SK-N-DZ (cell line): ENCODE results near the gene CRLF1.
"Not testable (repeated sequence)": the region's sequence is repeated elsewhere in the genome, so short reads cannot be mapped to it uniquely, and the experiment has no call there.

Experiments
- DNase-seq: peaks from one replicate; pipeline ENCODE4 v3.0.0-alpha.2; 2015; ENCODE audit warnings: low spot score

Gene CRLF1

DNA sequence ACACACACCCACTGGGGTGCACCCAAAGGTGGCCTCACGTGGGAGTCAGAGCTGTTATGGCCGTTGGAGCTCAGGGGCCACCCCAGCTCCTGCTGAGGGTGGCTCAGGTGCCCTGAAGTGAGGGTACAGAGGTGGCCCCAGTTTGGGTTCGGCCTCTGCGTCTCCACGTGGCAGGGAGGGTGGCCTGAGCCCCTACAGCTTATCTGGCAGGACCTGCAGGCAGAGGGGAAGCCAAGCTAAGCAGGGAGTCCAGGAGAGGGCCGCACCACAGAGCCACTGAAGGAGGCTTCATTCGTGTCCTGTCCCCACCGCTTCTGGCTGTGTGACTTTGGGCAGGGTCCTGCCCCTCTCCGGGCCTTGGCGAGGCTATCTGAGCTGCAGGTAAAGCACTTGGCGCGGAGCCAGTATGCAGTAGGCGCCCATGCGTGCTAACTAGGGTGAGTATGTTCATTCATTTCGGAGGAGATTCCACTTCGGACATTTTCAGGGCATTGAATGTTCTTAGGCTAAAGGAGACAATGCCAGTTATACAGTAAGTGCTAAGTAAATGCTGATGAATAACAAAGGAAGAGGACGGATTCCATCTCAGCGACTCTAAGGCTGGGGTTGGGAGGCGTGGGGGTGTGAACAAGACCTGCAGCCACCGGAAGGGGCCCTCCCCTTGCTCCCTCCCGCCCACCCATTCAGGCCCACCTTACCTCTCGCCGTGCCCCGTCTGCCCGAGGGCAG, 13.1 kb downstream of the CRLF1 start:
- DNase-seq = no peak

GRCh38 chr19:18592732-18593131, 13.9 kb downstream of the CRLF1 start:
- DNase-seq = not testable (repeated sequence)

DNA sequence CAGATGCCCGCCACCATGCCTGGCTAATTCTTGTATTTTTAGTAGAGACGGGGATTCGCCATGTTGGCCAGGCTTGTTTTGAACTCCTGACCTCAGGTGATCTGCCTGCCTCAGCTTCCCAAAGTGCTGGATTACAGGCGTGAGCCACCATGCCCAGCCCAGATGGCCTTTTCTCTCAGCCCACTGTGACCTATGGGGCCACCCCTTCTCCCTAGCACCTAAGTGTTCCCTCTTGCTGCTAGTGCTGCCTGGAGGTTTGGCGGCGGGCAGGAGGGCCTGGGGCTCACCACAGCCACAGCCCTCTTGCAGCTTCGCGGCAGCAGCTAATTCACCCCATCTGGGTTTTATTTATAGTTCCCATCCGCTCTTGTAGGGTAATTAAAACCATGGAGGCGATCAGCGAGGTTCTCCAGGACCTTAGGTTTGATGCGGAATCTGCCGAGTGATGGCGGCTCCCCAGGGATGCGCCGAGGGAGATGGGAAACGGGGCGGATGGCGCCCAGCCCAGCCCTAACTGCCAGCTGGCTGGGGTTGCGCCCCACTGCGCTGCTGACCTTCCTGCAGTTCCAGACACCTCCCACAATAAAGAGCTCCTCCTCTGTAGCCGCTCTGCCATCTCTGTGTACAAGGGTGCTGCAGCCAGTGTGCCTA, 14.7 kb downstream of the CRLF1 start:
- DNase-seq = no peak

GRCh38 chr19:18590273-18591272, 16.0 kb downstream of the CRLF1 start:
- DNase-seq = peak; percentile 99

DNA sequence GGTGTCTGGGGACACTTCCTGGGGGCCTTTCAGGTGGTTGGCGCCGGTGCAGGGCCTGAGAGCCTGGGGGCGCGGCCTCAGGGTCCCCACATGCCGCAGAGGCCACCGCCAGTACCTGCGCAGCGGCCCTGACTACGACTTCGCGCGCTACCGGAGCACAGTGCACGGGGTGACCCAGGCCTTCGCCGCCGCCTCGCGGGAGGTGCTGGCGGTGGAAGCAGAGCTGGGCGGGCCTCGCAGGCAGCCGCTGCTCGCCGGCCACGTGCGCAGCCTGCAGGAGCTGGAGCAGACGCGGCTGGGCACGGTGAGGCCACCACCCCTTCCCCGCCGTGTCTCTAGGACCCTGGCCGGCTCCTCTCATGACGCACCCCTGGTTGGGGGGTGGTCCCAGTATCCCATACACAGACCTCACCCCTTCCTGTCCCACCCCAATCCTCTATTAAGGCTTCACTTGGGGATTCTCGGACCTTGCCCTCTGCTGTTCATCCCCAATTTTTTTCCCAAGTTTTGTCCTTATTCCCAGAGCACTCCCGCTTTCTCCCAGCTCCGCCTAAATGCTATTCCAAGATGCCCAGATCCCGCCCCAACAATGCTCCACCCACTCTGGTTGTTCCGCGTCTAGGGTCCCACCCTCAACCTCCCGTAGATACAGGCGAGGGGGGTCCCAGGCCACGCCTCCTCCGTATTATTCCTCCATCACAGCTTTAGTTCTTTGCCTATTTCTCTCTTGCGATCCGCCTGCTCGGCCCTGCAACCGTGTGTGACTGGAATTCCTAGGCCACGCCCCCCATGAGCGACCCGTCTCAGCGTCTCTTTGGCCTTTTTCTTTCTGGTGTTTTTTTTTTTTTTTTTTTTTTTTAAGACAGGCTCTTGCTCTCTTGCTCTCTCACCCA, 17.0 kb downstream of the CRLF1 start:
- peak; percentile 90 for DNase-seq

- DNase-seq = peak; percentile 86
These were observed 17.8 kb downstream of the CRLF1 start, which contains the start of gene REX1BD for GRCh38 chr19:18588611-18589379. Gene REX1BD, plus strand, starts transcription at chr19:18588798. Its CDS starts 4 bp downstream, at chr19:18588802.

GRCh38 chr19:18587962-18588610, 18.5 kb downstream of the CRLF1 start:
- no peak for DNase-seq

DNA sequence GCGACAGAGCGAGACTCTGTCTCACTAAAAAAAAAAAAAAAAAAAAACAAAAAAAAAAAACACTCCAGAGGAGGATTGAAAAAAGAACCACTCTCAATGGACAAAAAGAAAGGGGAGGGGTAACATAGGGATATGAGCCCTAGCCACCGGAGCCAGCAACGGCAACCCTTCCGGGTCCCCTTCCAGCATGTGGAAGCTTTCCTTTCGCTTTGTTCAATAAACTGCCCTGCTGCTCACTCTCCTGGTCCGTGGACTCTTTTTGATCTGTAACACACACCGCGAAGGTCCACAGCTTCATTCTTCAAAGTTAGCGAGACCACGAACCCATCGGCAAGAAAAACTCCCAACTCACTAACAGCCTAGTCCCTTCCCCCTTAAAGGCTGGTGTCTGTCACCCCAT, 19.0 kb downstream of the CRLF1 start:
- no peak for DNase-seq

DNA sequence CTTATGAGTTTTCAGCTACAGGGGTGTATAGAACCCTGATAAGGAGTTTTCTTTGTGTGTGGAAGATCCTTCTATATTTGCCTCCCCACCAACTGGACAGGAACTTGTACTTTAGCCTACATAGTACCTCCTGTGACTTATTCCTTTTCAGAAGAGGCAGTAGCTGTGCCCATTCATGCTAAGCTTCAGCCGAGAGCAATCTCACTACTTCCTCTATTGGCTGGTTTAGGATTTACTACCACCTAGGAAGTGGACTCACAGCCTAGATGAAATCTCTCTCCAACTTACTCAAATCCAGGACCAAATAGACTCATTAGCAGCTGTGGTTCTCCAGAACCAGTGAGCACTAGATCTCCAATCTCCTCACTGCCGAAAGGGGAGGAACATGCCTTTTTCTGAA, 20.3 kb downstream of the CRLF1 start:
- DNase-seq = no peak

GRCh38 chr19:18580311-18580710, 26.3 kb downstream of the CRLF1 start:
- no peak for DNase-seq

- no peak for DNase-seq
These were observed 29.2 kb downstream of the CRLF1 start for GRCh38 chr19:18577365-18577914.

- no peak for DNase-seq
These were observed 30.2 kb downstream of the CRLF1 start for GRCh38 chr19:18576383-18576782.

DNA sequence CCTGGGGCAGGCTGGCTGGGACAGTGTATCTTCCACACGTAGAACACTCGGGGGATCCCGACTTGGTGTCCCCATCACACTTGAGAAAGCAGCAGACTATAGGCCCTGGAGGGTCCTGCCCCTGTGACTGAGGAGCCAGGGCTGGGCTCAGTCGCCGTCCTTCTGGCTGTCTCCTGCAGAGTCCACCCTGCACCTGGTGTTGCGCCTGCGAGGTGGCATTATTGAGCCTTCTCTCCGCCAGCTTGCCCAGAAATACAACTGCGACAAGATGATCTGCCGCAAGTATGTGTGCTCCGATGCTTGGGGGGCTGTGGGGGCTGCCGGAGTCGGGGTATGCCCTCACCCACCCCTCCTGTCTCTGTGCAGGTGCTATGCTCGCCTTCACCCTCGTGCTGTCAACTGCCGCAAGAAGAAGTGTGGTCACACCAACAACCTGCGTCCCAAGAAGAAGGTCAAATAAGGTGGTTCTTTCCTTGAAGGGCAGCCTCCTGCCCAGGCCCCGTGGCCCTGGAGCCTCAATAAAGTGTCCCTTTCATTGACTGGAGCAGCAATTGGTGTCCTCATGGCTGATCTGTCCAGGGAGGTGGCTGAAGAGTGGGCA, 31.8 kb downstream of the CRLF1 start:
- DNase-seq = no peak

DNA sequence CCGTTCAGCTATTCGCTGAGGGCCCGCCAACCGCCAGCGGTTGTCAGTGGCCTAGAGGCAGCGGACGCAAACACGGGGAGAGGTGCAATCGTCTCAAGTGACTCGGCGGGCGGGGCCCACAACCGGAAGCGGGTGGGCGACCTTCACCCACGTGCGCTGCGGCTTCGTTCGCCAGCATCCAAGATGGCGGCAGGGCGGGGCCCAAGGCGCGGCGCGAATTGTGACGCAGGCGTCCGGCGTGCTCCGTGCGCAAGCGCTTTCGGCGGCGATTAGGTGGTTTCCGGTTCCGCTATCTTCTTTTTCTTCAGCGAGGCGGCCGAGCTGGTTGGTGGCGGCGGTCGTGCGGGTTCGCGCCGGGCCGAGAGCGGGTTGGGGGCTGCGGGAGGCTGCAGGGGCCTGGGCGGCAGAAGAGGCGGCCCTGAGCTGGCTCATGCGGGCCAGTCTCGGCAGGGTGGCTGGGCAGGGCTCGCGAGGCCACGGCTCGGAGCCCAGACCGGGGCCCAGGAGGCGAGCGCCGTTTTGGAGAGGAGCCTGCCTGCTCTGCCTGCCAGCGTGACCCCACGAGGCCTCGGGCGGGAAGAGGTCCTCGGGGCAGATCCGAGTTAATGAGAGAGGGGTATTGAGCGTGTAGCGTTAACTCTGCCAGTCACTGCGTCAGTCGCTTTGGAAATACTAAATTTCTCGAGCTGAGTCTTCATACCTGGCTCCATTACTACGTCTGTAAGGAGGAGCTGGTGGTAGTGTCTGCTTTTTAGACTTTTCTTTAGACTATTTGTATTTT, 34.8 kb downstream of the CRLF1 start, which contains the start of gene UBA52:
Gene UBA52 (plus strand): TSS at position 294 of the 781 bp plus-strand sequence. CDS start 1,444 bp downstream, outside the sequence.
- peak; percentile 94 for DNase-seq

GRCh38 chr19:18568367-18568766, 38.2 kb downstream of the CRLF1 start:
- DNase-seq = no peak

DNA sequence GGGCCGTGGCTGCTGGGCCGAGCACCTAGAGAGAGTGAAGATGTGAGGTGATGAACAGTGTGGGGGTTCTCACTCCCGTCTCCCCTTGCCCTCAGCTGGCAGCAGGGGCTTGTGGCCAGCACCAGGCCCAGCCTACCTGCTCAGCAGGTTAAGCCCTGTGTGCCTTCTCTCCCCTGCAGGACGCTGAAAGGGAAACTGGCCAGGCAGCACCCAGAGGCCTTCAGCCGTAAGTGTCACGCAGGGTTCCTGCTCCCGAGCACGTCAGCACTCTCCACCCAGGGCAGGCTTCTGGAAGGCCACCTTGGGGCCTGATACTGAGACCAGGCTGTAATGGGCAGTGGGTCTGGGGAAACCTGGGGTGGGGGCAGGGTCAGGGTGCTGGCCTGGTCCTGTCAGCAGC, 39.6 kb downstream of the CRLF1 start:
- DNase-seq = no peak

DNA sequence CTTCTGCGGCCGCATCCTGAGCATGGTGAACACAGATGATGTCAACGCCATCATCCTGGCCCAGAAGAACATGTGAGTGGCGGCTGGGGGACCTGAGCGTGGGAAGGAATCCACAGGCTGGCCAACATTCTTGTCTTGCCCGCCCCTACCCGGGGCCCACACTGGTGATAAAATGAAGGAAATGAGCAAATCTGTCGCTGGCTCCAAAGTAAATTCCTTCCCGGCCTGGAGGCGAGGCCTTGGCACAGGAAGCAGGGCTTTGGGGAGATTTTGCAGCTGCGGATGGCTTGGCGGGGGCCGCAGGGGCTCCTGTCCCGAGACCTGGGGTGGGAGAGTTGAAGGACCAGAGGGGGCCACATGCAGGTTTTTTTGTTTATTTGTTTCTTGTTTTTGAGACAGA, 44.5 kb downstream of the CRLF1 start:
- no peak for DNase-seq

DNA sequence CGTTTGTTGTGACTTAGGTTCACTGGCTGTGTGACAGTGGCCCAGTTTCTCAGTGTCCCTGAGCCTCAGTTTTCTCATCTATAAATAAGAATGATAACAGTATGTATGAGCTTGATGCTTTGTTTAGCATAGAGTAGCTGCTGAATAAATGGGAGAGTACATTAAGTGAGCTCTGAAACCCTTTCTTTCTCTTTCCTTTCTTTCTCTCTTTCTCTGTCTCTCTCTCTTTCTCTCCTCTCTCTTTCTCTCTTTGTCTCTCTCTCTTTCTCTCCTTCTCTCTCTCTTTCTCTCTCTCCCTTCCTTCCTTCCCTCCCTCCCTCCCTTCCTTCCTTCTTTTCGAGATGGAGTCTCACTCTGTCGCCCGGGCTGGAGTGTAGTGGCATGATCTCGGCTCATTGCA, 46.9 kb downstream of the CRLF1 start:
- DNase-seq = no peak
